Suprapubic skin (tissue), 4 donors: ENCODE data around the gene SYNGR1. TPM values are rescaled to one million over a fixed set of nuclear protein-coding genes. Genes with fewer than 3 reads are reported as not detected.
"Not testable (repeated sequence)": the region's sequence is repeated elsewhere in the genome, so short reads cannot be mapped to it uniquely, and the experiment has no call there.

ENCODE experiments used
- DNase-seq, 2 donors: peaks; one replicate each; pipeline ENCODE4 v3.0.0-alpha.2; 2019; ENCODE audit warnings: low spot score in 2 of 2
- H3K27ac ChIP-seq: fragments of 200-600 bp; sonication (generic); one replicate; pipeline ENCODE4 v1.5.1; 2019
- H3K27me3 ChIP-seq: fragments of 200-600 bp; sonication (generic); one replicate; pipeline ENCODE4 v1.5.1; 2019
- H3K36me3 ChIP-seq: fragments of 200-600 bp; sonication (generic); one replicate; pipeline ENCODE4 v1.5.1; 2019
- H3K4me1 ChIP-seq: fragments of 200-600 bp; sonication (generic); one replicate; pipeline ENCODE4 v1.5.1; 2019
- H3K4me3 ChIP-seq: fragments of 200-600 bp; sonication (generic); one replicate; pipeline ENCODE4 v1.5.1; 2019; ENCODE audit warnings: mild to moderate bottlenecking
- H3K9me3 ChIP-seq: fragments of 200-600 bp; sonication (generic); one replicate; pipeline ENCODE4 v1.5.1; 2019
- EP300 ChIP-seq: sonication (generic); formaldehyde crosslinking; IDR thresholded peaks from one replicate; pipeline ENCODE4 v1.6.1; 2017; ENCODE audit warnings: antibody characterized with exemption
- POLR2A ChIP-seq, 2 donors: fragments of 450-650 bp; IDR thresholded peaks; one replicate each; pipeline ENCODE4 v1.6.1; 2017; ENCODE audit warnings: antibody characterized with exemption in 2 of 2, mild to moderate bottlenecking in 2 of 2, moderate library complexity in 2 of 2
- POLR2AphosphoS5 ChIP-seq, 3 donors: sonication (generic); formaldehyde crosslinking; IDR thresholded peaks; one replicate each; pipeline ENCODE4 v1.6.1; 2017; ENCODE audit warnings: antibody characterized with exemption in 3 of 3
- WGBS: methylation state at CpG from one replicate; pipeline ENCODE4 v1.1.5; 2018; 5-methylcytosine and 5-hydroxymethylcytosine counted together
- total RNA-seq, 4 donors: library from RNA; depleted of rRNA; stranded (reverse); fragments of >200 nt; gene quantifications; one replicate each; pipeline ENCODE4 v1.1.0, GENCODE V29; 2016
- TF ChIP-seq, protein P1 (sequence below), 2 donors: fragments of 200-600 bp in 1 of 2; fragments of 450-650 bp in 1 of 2; sonication (generic) in 1 of 2; IDR thresholded peaks; one replicate each; pipeline ENCODE4 v1.5.1; 2016 to 2019; ENCODE audit warnings: antibody characterized with exemption in 2 of 2, mild to moderate bottlenecking in 1 of 2, moderate library complexity in 1 of 2

SYNGR1 gene
- total RNA-seq, 4 donors from 2014 or later, result 34.6 to 52.5 (median 44.3) TPM

DNA sequence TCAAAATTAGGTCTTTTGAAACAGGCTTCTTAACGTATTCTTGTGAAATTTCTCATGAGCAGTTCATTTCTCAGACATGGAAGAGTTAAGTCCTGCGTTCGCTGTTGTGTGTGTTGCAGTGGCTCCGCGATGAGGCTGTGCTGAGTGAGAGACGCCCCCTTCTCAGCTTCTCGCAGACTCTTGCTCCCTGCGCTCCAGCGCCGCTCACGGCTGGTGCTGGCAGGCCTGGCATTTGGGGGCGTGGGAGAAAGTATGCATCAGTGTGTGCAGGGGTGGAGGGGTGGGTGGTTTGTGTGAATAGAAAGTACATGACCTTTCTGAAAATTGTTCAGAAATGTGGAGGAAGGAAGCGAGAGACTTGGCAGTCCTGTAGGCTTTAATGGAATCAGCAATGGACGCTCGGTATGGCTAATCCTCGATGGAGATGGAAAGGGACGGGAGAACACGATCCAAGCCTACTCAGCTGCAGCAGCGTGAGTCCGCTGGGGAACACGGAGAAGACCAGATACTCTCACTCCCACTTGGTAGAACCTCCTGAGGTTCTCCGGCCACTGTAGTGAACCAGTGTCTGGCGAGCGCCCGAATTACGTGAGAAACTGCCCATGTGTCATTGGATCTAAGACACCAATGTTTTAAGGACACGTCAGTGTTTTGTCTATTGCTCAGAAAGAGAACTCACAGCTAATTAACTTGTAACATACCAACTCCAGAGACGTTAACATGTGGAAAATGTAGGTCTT lies 55.7 kb downstream of the SYNGR1 start:
- 59% methylated on average over 28 of the region's 28 CpGs for WGBS
- peaks cover 36% of the 10 kb centered on the region for H3K4me1 ChIP-seq

DNA sequence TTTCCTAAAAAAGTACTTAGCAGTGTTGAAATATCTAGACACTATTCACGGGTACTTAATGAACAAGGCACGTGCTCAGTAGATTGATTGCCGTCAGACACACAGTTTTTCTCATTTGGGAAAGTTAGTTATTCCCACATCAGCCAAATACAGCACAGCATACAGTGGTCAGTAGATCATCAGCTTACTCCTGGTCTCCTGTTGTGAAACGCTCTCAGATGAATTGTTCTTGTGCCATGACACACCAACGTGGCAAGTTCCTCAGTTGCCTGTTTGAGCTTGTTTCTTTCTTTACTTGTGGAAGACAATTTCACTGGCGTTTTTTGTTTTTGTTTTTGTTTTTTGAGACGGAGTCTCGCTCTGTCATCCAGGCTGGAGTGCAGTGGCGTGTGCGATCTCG lies 58.4 kb downstream of the SYNGR1 start:
- WGBS, result 50% methylated on average over 11 of the region's 11 CpGs
- Histone ChIP-seq H3K9me3 (no peaks in the 10 kb centered on the region), H3K36me3 (no peaks in the 10 kb centered on the region), H3K4me3 (peak overlapping the region; percentile 20), H3K27ac (peak overlapping the region; percentile 76), H3K4me1 (peaks cover 38% of the 10 kb centered on the region), H3K27me3 (no peaks in the 10 kb centered on the region)
- no peak for DNase-seq
- TF ChIP-seq POLR2A (IDR thresholded peaks at IDR 0.05), result no peak
- TF ChIP-seq POLR2AphosphoS5 (IDR thresholded peaks at IDR 0.05), result no peak
- TF ChIP-seq, protein P1, sequence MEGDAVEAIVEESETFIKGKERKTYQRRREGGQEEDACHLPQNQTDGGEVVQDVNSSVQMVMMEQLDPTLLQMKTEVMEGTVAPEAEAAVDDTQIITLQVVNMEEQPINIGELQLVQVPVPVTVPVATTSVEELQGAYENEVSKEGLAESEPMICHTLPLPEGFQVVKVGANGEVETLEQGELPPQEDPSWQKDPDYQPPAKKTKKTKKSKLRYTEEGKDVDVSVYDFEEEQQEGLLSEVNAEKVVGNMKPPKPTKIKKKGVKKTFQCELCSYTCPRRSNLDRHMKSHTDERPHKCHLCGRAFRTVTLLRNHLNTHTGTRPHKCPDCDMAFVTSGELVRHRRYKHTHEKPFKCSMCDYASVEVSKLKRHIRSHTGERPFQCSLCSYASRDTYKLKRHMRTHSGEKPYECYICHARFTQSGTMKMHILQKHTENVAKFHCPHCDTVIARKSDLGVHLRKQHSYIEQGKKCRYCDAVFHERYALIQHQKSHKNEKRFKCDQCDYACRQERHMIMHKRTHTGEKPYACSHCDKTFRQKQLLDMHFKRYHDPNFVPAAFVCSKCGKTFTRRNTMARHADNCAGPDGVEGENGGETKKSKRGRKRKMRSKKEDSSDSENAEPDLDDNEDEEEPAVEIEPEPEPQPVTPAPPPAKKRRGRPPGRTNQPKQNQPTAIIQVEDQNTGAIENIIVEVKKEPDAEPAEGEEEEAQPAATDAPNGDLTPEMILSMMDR (IDR thresholded peaks at IDR 0.05), result no peak
- no peak for TF ChIP-seq EP300

More for the DNA sequence above, 55.7 kb downstream of the SYNGR1 start:
- H3K36me3 ChIP-seq, result no peaks in the 10 kb centered on the region
- H3K9me3 ChIP-seq, result no peaks in the 10 kb centered on the region
- TF ChIP-seq EP300 (no peak), POLR2AphosphoS5 (IDR thresholded peaks at IDR 0.05) (no peak), POLR2A (IDR thresholded peaks at IDR 0.05) (no peak)
- TF ChIP-seq, protein P1 (IDR thresholded peaks at IDR 0.05), result no peak
- H3K4me3 ChIP-seq, result no peak overlapping the region
- DNase-seq, result no peak
- H3K27me3 ChIP-seq, result no peaks in the 10 kb centered on the region
- peak overlapping the region; percentile 41 for H3K27ac ChIP-seq

DNA sequence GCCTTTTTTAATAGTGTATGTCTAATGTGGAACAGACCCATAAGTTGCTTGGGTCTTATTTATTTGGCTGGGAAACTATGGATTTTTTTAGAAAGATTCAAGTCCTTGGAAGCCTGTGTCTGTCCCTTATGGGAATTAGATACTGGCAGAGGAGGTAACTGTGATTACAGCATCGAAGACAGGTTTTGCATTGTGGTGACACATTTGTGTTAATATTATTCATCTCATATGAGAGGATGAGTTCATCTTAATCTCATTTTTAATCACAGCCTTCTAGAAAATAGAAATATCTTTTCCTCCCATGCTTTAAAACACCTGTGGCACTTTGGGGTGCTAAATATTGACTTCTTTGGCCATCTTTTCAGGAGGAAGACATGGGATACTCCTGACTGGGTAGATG lies 59.0 kb downstream of the SYNGR1 start:
- Histone ChIP-seq H3K9me3 (no peaks in the 10 kb centered on the region), H3K27me3 (no peaks in the 10 kb centered on the region), H3K27ac (peak overlapping the region; percentile 76), H3K4me1 (peaks cover 43% of the 10 kb centered on the region), H3K36me3 (no peaks in the 10 kb centered on the region), H3K4me3 (no peak overlapping the region)
- 45% methylated on average over 1 of the region's 1 CpG for WGBS
- no peak for DNase-seq
- TF ChIP-seq, protein P1 (IDR thresholded peaks at IDR 0.05), result no peak
- no peak for TF ChIP-seq POLR2AphosphoS5 (IDR thresholded peaks at IDR 0.05)
- TF ChIP-seq EP300, result no peak
- TF ChIP-seq POLR2A (IDR thresholded peaks at IDR 0.05), result no peak

DNA sequence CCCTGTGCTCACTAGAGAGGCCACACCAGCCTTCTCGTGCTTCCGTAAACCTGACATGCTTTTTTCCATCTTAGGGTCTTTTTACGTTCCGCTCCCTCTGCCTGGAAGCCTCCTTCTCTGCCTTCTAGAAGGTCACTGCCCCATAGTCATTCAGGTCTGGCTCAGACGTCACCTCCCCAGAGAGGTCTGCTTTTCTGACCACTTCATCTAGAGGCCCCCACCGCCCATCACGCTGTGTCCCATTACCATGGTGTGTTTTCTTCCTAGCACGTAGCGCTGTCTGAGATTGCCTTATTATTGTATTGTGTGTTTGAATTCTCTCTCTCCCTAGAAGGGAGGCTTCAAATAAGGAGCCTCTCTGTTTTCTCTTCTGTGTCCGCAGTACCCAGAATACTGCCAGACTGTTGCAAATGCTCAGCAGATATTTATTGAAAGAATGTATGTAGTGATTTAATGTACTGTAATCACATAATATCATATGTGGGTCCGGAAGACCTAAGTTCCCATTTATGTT lies 59.8 kb downstream of the SYNGR1 start:
- Histone ChIP-seq H3K27ac (peak overlapping the region; percentile 18), H3K4me1 (peaks cover 51% of the 10 kb centered on the region), H3K4me3 (no peak overlapping the region), H3K27me3 (no peaks in the 10 kb centered on the region), H3K36me3 (no peaks in the 10 kb centered on the region), H3K9me3 (no peaks in the 10 kb centered on the region)
- TF ChIP-seq, protein P1 (IDR thresholded peaks at IDR 0.05), result no peak
- TF ChIP-seq EP300 (no peak), POLR2A (IDR thresholded peaks at IDR 0.05) (no peak), POLR2AphosphoS5 (IDR thresholded peaks at IDR 0.05) (no peak)
- no peak for DNase-seq
- 92% methylated on average over 11 of the region's 11 CpGs for WGBS

- DNase-seq, result no peak
- Histone ChIP-seq H3K4me3 (no peak overlapping the region), H3K4me1 (peaks cover 51% of the 10 kb centered on the region), H3K27me3 (no peaks in the 10 kb centered on the region), H3K36me3 (peaks cover under 1% of the 10 kb centered on the region), H3K9me3 (no peaks in the 10 kb centered on the region), H3K27ac (no peak overlapping the region)
- TF ChIP-seq POLR2AphosphoS5 (IDR thresholded peaks at IDR 0.05) (no peak), EP300 (no peak), POLR2A (IDR thresholded peaks at IDR 0.05) (no peak)
- TF ChIP-seq, protein P1 (IDR thresholded peaks at IDR 0.05), result no peak
- WGBS, result 86% methylated on average over 4 of the region's 4 CpGs
These were observed 60.5 kb downstream of the SYNGR1 start for GRCh38 chr22:39410264-39410663.

GRCh38 chr22:39411828-39412365 lies 62.1 kb downstream of the SYNGR1 start:
- H3K9me3 ChIP-seq, H3K4me3 ChIP-seq, H3K27me3 ChIP-seq, DNase-seq: not testable (repeated sequence)
- H3K4me1 ChIP-seq, result peaks cover 44% of the 10 kb centered on the region
- 75% methylated on average over 11 of the region's 11 CpGs for WGBS
- peaks cover 17% of the 10 kb centered on the region for H3K36me3 ChIP-seq
- peak overlapping the region; percentile 33 for H3K27ac ChIP-seq

GRCh38 chr22:39413204-39413603 lies 63.4 kb downstream of the SYNGR1 start:
- Histone ChIP-seq H3K36me3 (peaks cover 28% of the 10 kb centered on the region), H3K4me1 (peaks cover 36% of the 10 kb centered on the region), H3K27ac (peak overlapping the region; percentile 17)
- H3K4me3 ChIP-seq, H3K9me3 ChIP-seq, DNase-seq, H3K27me3 ChIP-seq: not testable (repeated sequence)
- WGBS, result 85% methylated on average over 7 of the region's 7 CpGs
